K562 (cell line): ENCODE measurements around the gene ZFAND2B. TPM values are rescaled to one million over a fixed set of nuclear protein-coding genes. Genes with fewer than 3 reads are reported as not detected.
A peak's percentile ranks its signal among the peaks of the same experiment; 100 is the strongest.

Experiments
- MGA ChIP-seq: fragments of 450-650 bp; IDR thresholded peaks from 2 replicates; pipeline ENCODE4 v1.6.1; 2016; ENCODE audit warnings: mild to moderate bottlenecking, moderate library complexity
- RHOXF2B ChIP-seq: fragments of 250-450 bp; sonication (Bioruptor Pico); conservative IDR thresholded peaks from 2 replicates; pipeline ENCODE4 v1.5.1; 2021
- SIN3A ChIP-seq, 2 experiments: fragments of 150-350 bp in 1 of 2; IDR thresholded peaks; 2 replicates each; pipeline ENCODE4 v1.6.1; 2011 to 2016; ENCODE audit warnings: borderline replicate concordance in 2 of 2, low read depth in 2 of 2, low read length in 2 of 2, mild to moderate bottlenecking in 2 of 2, moderate library complexity in 2 of 2; ENCODE audit not compliant: control insufficient read depth in 1 of 2
- WHSC1 ChIP-seq: IDR thresholded peaks from one replicate; pipeline ENCODE4 v1.6.1; 2012; ENCODE audit warnings: low read length, control low read depth, inconsistent platforms
- ZFP30 ChIP-seq: fragments of 250-450 bp; sonication (Bioruptor Pico); IDR thresholded peaks from 2 replicates; pipeline ENCODE4 v1.8.0; 2022; ENCODE audit warnings: moderate library complexity, mild to moderate bottlenecking, inconsistent platforms, borderline replicate concordance
- ZNF436 ChIP-seq: fragments of 250-450, 450-650 bp; sonication (Bioruptor Pico); formaldehyde crosslinking; IDR thresholded peaks from 2 replicates; pipeline ENCODE4 v1.7.0; 2020; ENCODE audit warnings: mild to moderate bottlenecking
- ZNF511 ChIP-seq: sonication (generic); formaldehyde crosslinking; IDR thresholded peaks from 2 replicates; pipeline ENCODE4 v1.8.0; 2022; ENCODE audit warnings: mild to moderate bottlenecking, missing genetic modification reagents
- ZNF57 ChIP-seq: fragments of 450-650 bp; formaldehyde crosslinking; IDR thresholded peaks from 2 replicates; pipeline ENCODE4 v1.4.0; 2020; ENCODE audit warnings: mild to moderate bottlenecking, moderate library complexity
- ZNF609 ChIP-seq: sonication (generic); formaldehyde crosslinking; IDR thresholded peaks from 2 replicates; pipeline ENCODE4 v1.8.1; 2023; ENCODE audit warnings: missing genetic modification reagents, mild to moderate bottlenecking, borderline replicate concordance
- polyA plus RNA-seq, 8 experiments: library from polyadenylated mRNA; depleted of rRNA in 4 of 8; stranded (reverse) in 5 of 8; unstranded in 3 of 8; fragments of >200 nt; fragmentation: Nextera tagmentation in 2 of 8; fragmentation: Illumina TruSeq in 1 of 8; extraction: Ambion mirVana in 2 of 8; extraction: Trizol in 1 of 8; gene quantifications; 2 replicates each; pipeline versions ENCODE4 v1.2.1 to v1.2.3, GENCODE V29; 2011 to 2014; ENCODE audit warnings: inconsistent platforms in 1 of 8, missing spikeins in 1 of 8
- total RNA-seq, 7 experiments: library from RNA; depleted of rRNA in 6 of 7; stranded (reverse); fragments of >200 nt in 6 of 7; fragmentation: Illumina TruSeq in 2 of 7; extraction: Trizol in 2 of 7; gene quantifications; 2 replicates each; pipeline versions ENCODE4 v1.2.1 to v1.2.3, GENCODE V29; 2011 to 2021; ENCODE audit warnings: low replicate concordance in 1 of 7

Gene ZFAND2B
- total and polyA plus RNA-seq, 9 of the 15 experiments (the other 6 are each of a cell fraction or from before 2014, with no cell fraction given): 9.9 to 33.3 (median 26.1) TPM

GRCh38 chr2:219177552-219178376, 28.8 kb upstream of the ZFAND2B start, which contains the start of gene RETREG2 (continued):
- TF ChIP-seq MGA: peak; percentile 23
- TF ChIP-seq WHSC1: no peak
- TF ChIP-seq ZFP30 (CRISPR knock-in tag): no peak
- no peak for TF ChIP-seq ZNF609 (CRISPR knock-in tag)
- no peak for TF ChIP-seq ZNF436 (CRISPR knock-in tag)
- TF ChIP-seq ZNF57 (CRISPR knock-in tag): no peak
- no peak for TF ChIP-seq RHOXF2B (CRISPR knock-in tag)
- TF ChIP-seq SIN3A (IDR thresholded peaks at IDR 0.05; ENCODE audit: borderline replicate concordance in 2 of 2, control insufficient read depth in 1 of 2, low read depth in 2 of 2, low read length in 2 of 2): peak in 1 of 2 experiments; percentile 88; a peak in 2 of 4 replicates
- TF ChIP-seq ZNF511 (CRISPR knock-in tag): no peak
